ENCODE results near the gene ITPK1. TPM values are rescaled to one million over a fixed set of nuclear protein-coding genes. Genes with fewer than 3 reads are reported as not detected.
"Not testable (repeated sequence)": the region's sequence is repeated elsewhere in the genome, so short reads cannot be mapped to it uniquely, and the experiment has no call there.

ITPK1 gene
- total RNA-seq, 1 experiment from 2014 or later = 60.1 TPM

DNA sequence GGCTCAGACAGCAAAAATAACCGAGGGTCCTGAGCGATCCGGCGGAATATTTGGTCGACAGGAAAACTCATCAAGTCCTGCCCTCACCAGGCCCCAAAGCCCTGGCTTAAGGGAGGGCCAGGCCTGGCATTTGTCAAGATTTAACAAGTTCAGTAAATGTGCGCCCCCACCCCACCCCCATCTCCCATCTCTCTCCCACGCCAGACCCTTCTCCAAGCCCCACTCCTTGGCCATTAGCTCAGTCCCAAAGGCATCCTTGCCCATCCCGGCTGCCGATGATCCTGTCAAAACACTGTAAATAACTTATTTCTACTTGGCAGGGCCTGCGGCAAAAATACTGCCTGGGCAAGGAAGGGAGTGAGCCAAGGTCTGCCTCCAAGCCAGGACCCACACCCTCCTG, 52.8 kb downstream of the ITPK1 start:
- CTCF ChIA-PET = interaction anchor here (0.5 to 0.6 kb wide), 2 partner anchors 29 to 180 kb away, joined by 3 to 4 read pairs; no protein-coding TSS in a partner anchor
- TF ChIP-seq, protein P1, sequence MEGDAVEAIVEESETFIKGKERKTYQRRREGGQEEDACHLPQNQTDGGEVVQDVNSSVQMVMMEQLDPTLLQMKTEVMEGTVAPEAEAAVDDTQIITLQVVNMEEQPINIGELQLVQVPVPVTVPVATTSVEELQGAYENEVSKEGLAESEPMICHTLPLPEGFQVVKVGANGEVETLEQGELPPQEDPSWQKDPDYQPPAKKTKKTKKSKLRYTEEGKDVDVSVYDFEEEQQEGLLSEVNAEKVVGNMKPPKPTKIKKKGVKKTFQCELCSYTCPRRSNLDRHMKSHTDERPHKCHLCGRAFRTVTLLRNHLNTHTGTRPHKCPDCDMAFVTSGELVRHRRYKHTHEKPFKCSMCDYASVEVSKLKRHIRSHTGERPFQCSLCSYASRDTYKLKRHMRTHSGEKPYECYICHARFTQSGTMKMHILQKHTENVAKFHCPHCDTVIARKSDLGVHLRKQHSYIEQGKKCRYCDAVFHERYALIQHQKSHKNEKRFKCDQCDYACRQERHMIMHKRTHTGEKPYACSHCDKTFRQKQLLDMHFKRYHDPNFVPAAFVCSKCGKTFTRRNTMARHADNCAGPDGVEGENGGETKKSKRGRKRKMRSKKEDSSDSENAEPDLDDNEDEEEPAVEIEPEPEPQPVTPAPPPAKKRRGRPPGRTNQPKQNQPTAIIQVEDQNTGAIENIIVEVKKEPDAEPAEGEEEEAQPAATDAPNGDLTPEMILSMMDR (IDR thresholded peaks at IDR 0.05; ENCODE audit: insufficient read depth in 1 of 2, low read depth in 1 of 2, low read length in 1 of 2, severe bottlenecking in 1 of 2, unreplicated experiment in 1 of 2) = no peak
- no peaks in the 10 kb centered on the region for H3K9me3 ChIP-seq
- BruUV-seq (replicated peaks) = no TSS peak
- Mint-ChIP-seq H3K36me3 (ENCODE audit: insufficient read depth, unreplicated experiment) (peaks cover 2% of the 10 kb centered on the region), H3K4me3 (ENCODE audit: unreplicated experiment) (no peak overlapping the region), H3K27ac (ENCODE audit: unreplicated experiment) (no peak overlapping the region), H3K9me3 (ENCODE audit: unreplicated experiment) (no peaks in the 10 kb centered on the region), H3K27me3 (ENCODE audit: insufficient read depth, unreplicated experiment) (no peaks in the 10 kb centered on the region), H3K4me1 (ENCODE audit: low read depth, unreplicated experiment) (no peaks in the 10 kb centered on the region)
- peaks cover 1% of the 10 kb centered on the region; the same call in 1 of the 2 replicates for H3K36me3 ChIP-seq (ENCODE audit: control insufficient read depth, insufficient read depth, low read length)
- POLR2A ChIA-PET = no interaction called here
- no peak overlapping the region for H3K4me3 ChIP-seq (ENCODE audit: low read depth, low read length)
- no peak for DNase-seq
- intact Hi-C loops (cut with micrococcal nuclease; ENCODE audit: unreplicated experiment) = no loop called here
- no peaks in the 10 kb centered on the region for H3K27me3 ChIP-seq (replicated peaks; ENCODE audit: control insufficient read depth, insufficient read depth, low read length)
- no peaks in the 10 kb centered on the region for H3K4me1 ChIP-seq

DNA sequence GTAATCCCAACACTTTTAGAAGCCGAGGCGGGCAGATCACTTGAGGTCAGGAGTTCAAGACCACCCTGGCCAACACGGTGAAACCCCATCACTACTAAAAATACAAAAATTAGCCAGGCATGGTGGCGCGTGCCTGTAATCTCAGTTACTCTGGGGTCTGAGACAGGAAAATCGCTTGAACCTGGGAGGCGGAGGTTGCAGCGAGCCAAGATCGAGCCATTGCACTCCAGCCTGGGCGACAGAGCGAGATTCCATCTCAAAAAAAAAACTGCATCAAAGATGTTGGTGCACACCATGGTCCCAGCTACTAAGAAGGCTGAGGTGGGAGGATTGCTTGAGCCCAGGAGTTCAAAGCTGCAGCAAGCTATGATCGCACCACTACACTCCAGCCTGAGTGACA, 53.7 kb downstream of the ITPK1 start:
- CTCF ChIA-PET; intact Hi-C loops (cut with micrococcal nuclease; ENCODE audit: unreplicated experiment); POLR2A ChIA-PET; H3K4me3 Mint-ChIP-seq (ENCODE audit: unreplicated experiment); H3K36me3 ChIP-seq (ENCODE audit: control insufficient read depth, insufficient read depth, low read length); DNase-seq; H3K4me1 Mint-ChIP-seq (ENCODE audit: low read depth, unreplicated experiment); H3K4me3 ChIP-seq (ENCODE audit: low read depth, low read length); H3K9me3 ChIP-seq; H3K27me3 Mint-ChIP-seq (ENCODE audit: insufficient read depth, unreplicated experiment); H3K36me3 Mint-ChIP-seq (ENCODE audit: insufficient read depth, unreplicated experiment); H3K27me3 ChIP-seq (replicated peaks; ENCODE audit: control insufficient read depth, insufficient read depth, low read length); H3K4me1 ChIP-seq; H3K27ac Mint-ChIP-seq (ENCODE audit: unreplicated experiment); BruUV-seq (replicated peaks); H3K9me3 Mint-ChIP-seq (ENCODE audit: unreplicated experiment): not testable (repeated sequence)

DNA sequence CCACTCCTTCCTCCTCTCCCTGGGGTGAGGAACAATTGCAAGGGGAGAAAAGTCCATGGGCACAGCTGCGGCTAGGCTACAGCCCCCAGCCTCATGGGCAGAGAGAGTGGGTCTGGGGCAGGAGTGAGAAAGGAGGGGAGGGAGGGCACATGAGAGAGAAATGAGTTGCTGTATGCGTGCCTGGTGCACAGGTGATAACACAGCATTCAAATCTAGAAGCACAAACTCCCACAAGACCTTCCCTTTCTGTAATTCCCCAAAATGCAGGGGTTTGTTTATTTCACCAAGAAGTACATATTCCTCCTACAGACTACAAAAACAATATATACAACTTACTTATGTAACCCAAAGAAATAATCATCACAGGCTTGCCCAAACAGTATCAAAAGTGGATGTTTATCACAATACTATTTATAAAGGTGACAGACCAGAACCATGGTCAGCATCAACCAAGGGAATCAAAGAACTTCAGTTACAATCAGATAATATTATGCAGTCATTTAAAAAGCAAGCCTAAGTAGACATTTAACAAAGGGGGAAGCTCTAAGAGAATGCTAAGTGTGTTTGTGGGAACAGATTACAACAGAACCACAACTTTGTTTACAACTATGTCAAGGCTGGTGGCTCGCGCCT, 54.2 kb downstream of the ITPK1 start:
- ChIA-PET POLR2A (no interaction called here), CTCF (no interaction called here)
- BruUV-seq (replicated peaks) = no TSS peak
- no peaks in the 10 kb centered on the region for H3K27me3 ChIP-seq (replicated peaks; ENCODE audit: control insufficient read depth, insufficient read depth, low read length)
- intact Hi-C loops (cut with micrococcal nuclease; ENCODE audit: unreplicated experiment) = no loop called here
- H3K27ac Mint-ChIP-seq (ENCODE audit: unreplicated experiment) = no peak overlapping the region
- no peak overlapping the region for H3K4me3 ChIP-seq (ENCODE audit: low read depth, low read length)
- no peak overlapping the region for H3K4me3 Mint-ChIP-seq (ENCODE audit: unreplicated experiment)
- peaks cover 6% of the 10 kb centered on the region for H3K36me3 Mint-ChIP-seq (ENCODE audit: insufficient read depth, unreplicated experiment)
- H3K9me3 Mint-ChIP-seq (ENCODE audit: unreplicated experiment) = no peaks in the 10 kb centered on the region
- no peak for DNase-seq
- H3K36me3 ChIP-seq (ENCODE audit: control insufficient read depth, insufficient read depth, low read length) = peaks cover 1% of the 10 kb centered on the region; the same call in 1 of the 2 replicates
- no peaks in the 10 kb centered on the region for H3K27me3 Mint-ChIP-seq (ENCODE audit: insufficient read depth, unreplicated experiment)
- TF ChIP-seq, protein P1 (IDR thresholded peaks at IDR 0.05; ENCODE audit: insufficient read depth in 1 of 2, low read depth in 1 of 2, low read length in 1 of 2, severe bottlenecking in 1 of 2, unreplicated experiment in 1 of 2) = no peak
- H3K4me1 Mint-ChIP-seq (ENCODE audit: low read depth, unreplicated experiment) = no peaks in the 10 kb centered on the region
- no peaks in the 10 kb centered on the region for H3K9me3 ChIP-seq
- H3K4me1 ChIP-seq = no peaks in the 10 kb centered on the region
